GM23248 (cell line): ENCODE measurements around the gene RBFOX2. TPM values are rescaled to one million over a fixed set of nuclear protein-coding genes. Genes with fewer than 3 reads are reported as not detected.

ENCODE experiments used
- DNase-seq: peaks from one replicate; pipeline ENCODE4 v3.0.0-alpha.2; 2015
- H2AFZ ChIP-seq: fragments of 200-600 bp; sonication (generic); 2 replicates; pipeline ENCODE4 v1.6.1; 2016; ENCODE audit warnings: antibody characterized with exemption
- H3F3A ChIP-seq: fragments of 200-600 bp; sonication (generic); 2 replicates; pipeline ENCODE4 v1.6.1; 2016; ENCODE audit warnings: mild to moderate bottlenecking, antibody characterized with exemption, mixed run types; ENCODE audit not compliant: insufficient read depth
- H3K27ac ChIP-seq: fragments of 200-600 bp; sonication (generic); 2 replicates; pipeline ENCODE4 v1.5.1; 2016; ENCODE audit warnings: mild to moderate bottlenecking
- H3K27me3 ChIP-seq: fragments of 200-600 bp; sonication (generic); replicated peaks from 2 replicates; pipeline ENCODE4 v1.6.1; 2016; ENCODE audit warnings: mild to moderate bottlenecking; ENCODE audit not compliant: insufficient read depth
- H3K36me3 ChIP-seq: fragments of 200-600 bp; sonication (generic); 2 replicates; pipeline ENCODE4 v1.6.1; 2016; ENCODE audit warnings: low read depth, mild to moderate bottlenecking
- H3K4me1 ChIP-seq: fragments of 200-600 bp; sonication (generic); 2 replicates; pipeline ENCODE4 v1.6.1; 2016; ENCODE audit warnings: mild to moderate bottlenecking; ENCODE audit not compliant: insufficient read depth
- H3K4me2 ChIP-seq: fragments of 200-600 bp; sonication (generic); one replicate; pipeline ENCODE4 v1.6.1; 2016; ENCODE audit warnings: mild to moderate bottlenecking; ENCODE audit not compliant: unreplicated experiment
- H3K4me3 ChIP-seq: fragments of 200-600 bp; sonication (generic); 2 replicates; pipeline ENCODE4 v1.5.1; 2016; ENCODE audit warnings: mild to moderate bottlenecking
- H3K79me2 ChIP-seq: fragments of 200-600 bp; sonication (generic); 2 replicates; pipeline ENCODE4 v1.6.1; 2016; ENCODE audit warnings: mild to moderate bottlenecking; ENCODE audit not compliant: insufficient read depth
- H3K9ac ChIP-seq: fragments of 200-600 bp; sonication (generic); 2 replicates; pipeline ENCODE4 v1.6.1; 2016; ENCODE audit warnings: mild to moderate bottlenecking
- H3K9me2 ChIP-seq: fragments of 200-600 bp; sonication (generic); 2 replicates; pipeline ENCODE4 v1.6.1; 2016; ENCODE audit warnings: mixed run types, mild to moderate bottlenecking, moderate library complexity; ENCODE audit not compliant: insufficient read depth
- H3K9me3 ChIP-seq: fragments of 200-600 bp; sonication (generic); one replicate; pipeline ENCODE4 v1.6.1; 2017; ENCODE audit warnings: low read depth
- H4K20me1 ChIP-seq: fragments of 200-600 bp; sonication (generic); 2 replicates; pipeline ENCODE4 v1.6.0; 2016; ENCODE audit not compliant: insufficient read depth
- EZH2 ChIP-seq: fragments of 200-600 bp; sonication (generic); IDR thresholded peaks from 2 replicates; pipeline ENCODE4 v1.6.1; 2018; ENCODE audit warnings: antibody characterized with exemption, mild to moderate bottlenecking; ENCODE audit not compliant: insufficient read depth, poor library complexity, severe bottlenecking
- EZH2phosphoT487 ChIP-seq: fragments of 200-600 bp; sonication (generic); IDR thresholded peaks from 2 replicates; pipeline ENCODE4 v1.6.1; 2018; ENCODE audit warnings: antibody characterized with exemption, moderate library complexity, mild to moderate bottlenecking, low read depth; ENCODE audit not compliant: insufficient read depth
- WGBS, 2 experiments: methylation state at CpG; one replicate each; pipeline ENCODE4 v1.1.6; 2015 to 2017; ENCODE audit warnings: low lambda C conversion rate in 2 of 2, low coverage in 1 of 2; ENCODE audit errors: missing lambda C conversion rate in 2 of 2; 5-methylcytosine and 5-hydroxymethylcytosine counted together
- in situ Hi-C: fragments of 300-500 bp; cut with MboI; formaldehyde crosslinking; loops from 2 replicates; pipeline ENCODE4 v1.15.0; 2020
- polyA plus RNA-seq: library from polyadenylated mRNA; unstranded; fragments of >200 nt; fragmentation: Nextera tagmentation; extraction: Ambion mirVana; gene quantifications from 2 replicates; pipeline ENCODE4 v1.2.1, GENCODE V29; 2016
- total RNA-seq: library from RNA; depleted of rRNA; stranded (reverse); fragments of >200 nt; shearing (Covaris generic); gene quantifications from 2 replicates; pipeline ENCODE4 v1.2.3, GENCODE V29; 2014

RBFOX2 gene
- total and polyA plus RNA-seq, 2 experiments from 2014 or later: 127 to 136 TPM

DNA sequence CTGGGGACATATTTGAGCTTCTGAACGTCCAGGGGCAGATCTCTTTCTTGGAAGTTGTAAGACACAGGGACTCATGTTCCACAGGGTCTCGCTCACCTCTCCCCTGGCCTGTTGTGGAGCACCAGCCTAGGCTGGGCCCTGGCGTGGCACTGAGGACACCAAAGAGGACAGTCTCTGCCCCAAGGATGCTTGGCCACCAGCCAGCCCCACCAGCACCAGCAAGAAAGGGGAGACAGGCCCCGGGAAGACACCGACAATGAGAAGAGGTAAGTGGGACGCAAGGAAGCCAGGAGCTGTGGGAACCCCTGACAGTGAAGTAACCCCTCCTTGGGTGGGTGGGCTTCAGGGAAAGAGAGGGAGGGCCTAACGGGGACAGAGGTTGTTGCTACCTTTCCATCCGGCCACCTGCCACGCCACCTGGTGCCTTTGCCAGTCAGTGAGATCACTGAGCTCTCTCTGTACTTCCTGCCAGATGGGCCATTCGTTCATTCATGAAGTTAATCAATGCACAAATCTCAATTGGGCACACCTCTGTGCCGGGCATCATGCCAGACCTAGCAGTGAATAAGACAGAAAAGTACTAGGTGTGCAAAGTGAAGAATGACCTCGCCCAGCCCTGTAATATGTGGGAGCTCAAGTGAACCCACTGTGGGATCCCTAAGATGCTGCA, 299.9 kb downstream of the RBFOX2 start:
- no peak overlapping the region for H3K27ac ChIP-seq
- no peaks in the 10 kb centered on the region for H3K4me1 ChIP-seq
- H3K79me2 ChIP-seq: no peaks in the 10 kb centered on the region
- TF ChIP-seq EZH2: no peak
- TF ChIP-seq EZH2phosphoT487: no peak
- H3K27me3 ChIP-seq: no peaks in the 10 kb centered on the region
- no peaks in the 10 kb centered on the region for H4K20me1 ChIP-seq
- no peak overlapping the region for H3K4me3 ChIP-seq
- H3K9me2 ChIP-seq: no peaks in the 10 kb centered on the region
- no peak for DNase-seq
- H3F3A ChIP-seq: no peaks in the 10 kb centered on the region
- H3K9ac ChIP-seq: no peak overlapping the region
- in situ Hi-C loops: no loop called here
- H2AFZ ChIP-seq: no peak overlapping the region
- no peak overlapping the region for H3K4me2 ChIP-seq
- no peaks in the 10 kb centered on the region for H3K36me3 ChIP-seq
- H3K9me3 ChIP-seq: no peaks in the 10 kb centered on the region
- WGBS, 2 experiments: 80 to 81% methylated on average over 12 of the region's 12 CpGs

DNA sequence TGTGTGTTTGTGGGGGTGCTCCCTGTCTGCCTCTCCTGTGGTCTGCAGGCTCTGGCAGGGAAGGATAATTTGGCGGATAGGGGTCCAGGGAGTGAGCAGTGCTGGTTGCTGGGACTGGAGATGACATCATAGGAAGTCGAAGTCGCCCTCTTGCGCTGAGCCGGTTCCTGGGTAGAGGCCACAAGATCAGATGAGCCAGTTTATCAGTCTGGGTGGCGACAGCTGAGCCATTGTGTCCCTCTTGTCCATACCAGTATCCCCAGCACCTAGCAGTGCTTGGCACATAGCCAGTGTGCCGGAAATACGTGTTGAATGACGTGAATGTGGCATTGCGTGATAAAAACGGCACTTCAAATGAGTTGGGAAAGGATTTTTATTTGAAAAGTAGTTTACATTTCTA, 301.2 kb downstream of the RBFOX2 start:
- H3K9ac ChIP-seq: no peak overlapping the region
- no peak overlapping the region for H3K4me3 ChIP-seq
- in situ Hi-C loops: no loop called here
- no peak for TF ChIP-seq EZH2
- no peak for TF ChIP-seq EZH2phosphoT487
- no peaks in the 10 kb centered on the region for H3K9me2 ChIP-seq
- H2AFZ ChIP-seq: no peak overlapping the region
- H3K27me3 ChIP-seq: no peaks in the 10 kb centered on the region
- H3K9me3 ChIP-seq: no peaks in the 10 kb centered on the region
- H3F3A ChIP-seq: no peaks in the 10 kb centered on the region
- H4K20me1 ChIP-seq: no peaks in the 10 kb centered on the region
- H3K4me1 ChIP-seq: no peaks in the 10 kb centered on the region
- H3K27ac ChIP-seq: no peak overlapping the region
- no peaks in the 10 kb centered on the region for H3K36me3 ChIP-seq
- no peaks in the 10 kb centered on the region for H3K79me2 ChIP-seq
- no peak for DNase-seq
- WGBS, 2 experiments: 86 to 89% methylated on average over 11 of the region's 11 CpGs
- no peak overlapping the region for H3K4me2 ChIP-seq

DNA sequence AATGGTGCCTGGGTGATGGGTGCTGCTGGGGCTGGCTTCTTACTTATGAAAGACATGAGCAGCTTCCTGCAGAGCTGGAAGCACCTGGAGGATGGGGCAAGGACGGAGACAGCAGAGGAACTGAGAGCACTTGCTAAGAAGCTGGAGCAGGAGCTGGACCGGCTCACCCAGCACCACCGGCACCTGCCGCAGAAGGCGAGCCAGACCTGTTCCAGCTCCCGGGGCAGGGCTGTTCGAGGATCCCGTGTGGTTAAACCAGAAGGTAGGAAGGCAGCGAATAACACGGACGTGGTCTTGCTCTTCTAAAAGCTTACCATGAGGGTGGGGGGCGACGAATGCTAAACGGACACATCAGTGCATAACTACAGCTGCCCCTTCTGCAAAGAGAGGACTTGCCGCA, 301.7 kb downstream of the RBFOX2 start:
- in situ Hi-C loops: no loop called here
- no peaks in the 10 kb centered on the region for H3F3A ChIP-seq
- TF ChIP-seq EZH2phosphoT487 (no peak), EZH2 (no peak)
- 78 to 82% methylated on average over 15 of the region's 15 CpGs for WGBS, 2 experiments
- H3K79me2 ChIP-seq: no peaks in the 10 kb centered on the region
- no peaks in the 10 kb centered on the region for H4K20me1 ChIP-seq
- H3K9me3 ChIP-seq: no peaks in the 10 kb centered on the region
- H3K27me3 ChIP-seq: no peaks in the 10 kb centered on the region
- H3K9me2 ChIP-seq: no peaks in the 10 kb centered on the region
- H3K9ac ChIP-seq: no peak overlapping the region
- H3K27ac ChIP-seq: no peak overlapping the region
- DNase-seq: no peak
- no peak overlapping the region for H2AFZ ChIP-seq
- H3K4me1 ChIP-seq: no peaks in the 10 kb centered on the region
- no peaks in the 10 kb centered on the region for H3K36me3 ChIP-seq
- H3K4me3 ChIP-seq: no peak overlapping the region
- no peak overlapping the region for H3K4me2 ChIP-seq

DNA sequence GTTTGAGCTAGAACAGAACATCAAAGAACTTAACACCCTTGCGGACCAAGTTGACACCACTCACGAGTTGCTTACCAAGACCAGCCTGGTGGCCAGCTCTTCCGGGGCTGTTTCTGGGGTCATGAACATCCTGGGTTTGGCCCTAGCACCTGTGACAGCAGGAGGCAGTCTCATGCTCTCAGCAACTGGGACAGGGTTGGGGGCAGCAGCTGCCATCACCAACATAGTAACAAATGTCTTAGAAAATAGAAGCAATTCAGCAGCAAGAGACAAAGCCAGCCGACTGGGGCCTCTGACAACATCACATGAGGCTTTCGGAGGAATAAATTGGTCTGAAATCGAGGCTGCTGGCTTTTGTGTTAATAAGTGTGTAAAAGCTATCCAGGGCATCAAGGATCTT, 302.2 kb downstream of the RBFOX2 start:
- in situ Hi-C loops: no loop called here

DNA sequence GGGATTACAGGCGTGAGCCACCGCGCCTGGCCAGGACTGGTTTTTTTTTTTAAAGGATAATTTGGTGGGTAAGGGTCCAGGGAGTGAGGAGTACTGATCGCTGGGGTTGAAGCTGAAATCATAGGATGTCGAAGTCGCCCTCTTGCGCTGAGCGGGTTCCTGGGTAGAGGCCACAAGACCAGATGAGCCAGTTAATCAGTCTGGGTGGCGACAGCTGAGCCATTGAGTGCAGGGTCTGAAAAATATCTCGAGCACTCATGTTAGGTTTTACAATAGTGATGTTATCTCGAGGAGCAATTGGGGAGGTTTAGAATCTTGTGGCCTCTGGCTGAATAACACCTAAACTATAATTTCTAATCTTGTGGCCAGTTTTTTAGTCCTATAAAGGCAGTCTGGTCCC, 303.1 kb downstream of the RBFOX2 start:
- H3K27ac ChIP-seq: no peak overlapping the region
- no peak for DNase-seq
- WGBS, 2 experiments: 75 to 77% methylated on average over 11 of the region's 11 CpGs
- H3K79me2 ChIP-seq: no peaks in the 10 kb centered on the region
- no peak overlapping the region for H2AFZ ChIP-seq
- no peak overlapping the region for H3K4me3 ChIP-seq
- H3K9me3 ChIP-seq: no peaks in the 10 kb centered on the region
- H3K36me3 ChIP-seq: no peaks in the 10 kb centered on the region
- H3F3A ChIP-seq: no peaks in the 10 kb centered on the region
- in situ Hi-C loops: no loop called here
- no peak overlapping the region for H3K9ac ChIP-seq
- no peaks in the 10 kb centered on the region for H4K20me1 ChIP-seq
- no peak overlapping the region for H3K4me2 ChIP-seq
- H3K4me1 ChIP-seq: no peaks in the 10 kb centered on the region
- no peaks in the 10 kb centered on the region for H3K9me2 ChIP-seq
- no peaks in the 10 kb centered on the region for H3K27me3 ChIP-seq
- TF ChIP-seq EZH2phosphoT487 (no peak), EZH2 (no peak)

More for the DNA sequence above, 302.2 kb downstream of the RBFOX2 start:
- TF ChIP-seq EZH2phosphoT487 (no peak), EZH2 (no peak)
- Histone ChIP-seq H4K20me1 (no peaks in the 10 kb centered on the region), H3K27ac (no peak overlapping the region), H3K36me3 (no peaks in the 10 kb centered on the region), H3K9me3 (no peaks in the 10 kb centered on the region), H3K9me2 (no peaks in the 10 kb centered on the region), H3K79me2 (no peaks in the 10 kb centered on the region), H3K4me1 (no peaks in the 10 kb centered on the region), H2AFZ (no peak overlapping the region), H3F3A (no peaks in the 10 kb centered on the region), H3K4me3 (no peak overlapping the region), H3K27me3 (no peaks in the 10 kb centered on the region), H3K9ac (no peak overlapping the region), H3K4me2 (no peak overlapping the region)
- 11 to 12% methylated on average over 6 of the region's 6 CpGs for WGBS, 2 experiments
- DNase-seq: no peak
